Erythroblast (primary cell): ENCODE results near the gene AFF3.

Source experiments
- GATA1 ChIP-seq: IDR thresholded peaks from 2 replicates; pipeline ENCODE4 v1.6.1; 2011; ENCODE audit warnings: low read depth, mild to moderate bottlenecking, control low read depth, low read length, moderate library complexity
- POLR2A ChIP-seq: IDR thresholded peaks from 2 replicates; pipeline ENCODE4 v1.6.1; 2011; ENCODE audit warnings: mild to moderate bottlenecking, low read length

- TF ChIP-seq POLR2A (no peak), GATA1 (no peak)
These were observed 194.4 kb downstream of the AFF3 start for GRCh38 chr2:99948010-99948409.
